PC-3 (cell line): ENCODE results near the gene AOPEP. TPM values are rescaled to one million over a fixed set of nuclear protein-coding genes. Genes with fewer than 3 reads are reported as not detected.

ENCODE experiments used
- ATAC-seq: fragments of 200-7000 bp; cut with Tn5 transposase; 2 replicates; pipeline ENCODE4 v1.9.1; 2020; ENCODE audit warnings: mild to moderate bottlenecking, moderate library complexity
- BruUV-seq: library from RNA; stranded (reverse); fragments of 400-500 nt; replicated peaks from 2 replicates; lab custom pipeline; 2021; lab: Mats Ljungman, UMichigan
- CTCF ChIA-PET: fragments of 300-600 bp; sonication (Branson Sonifier 250); formaldehyde crosslinking; loops from one replicate; lab custom pipeline; 2022; ENCODE audit warnings: antibody characterized with exemption; lab: Charles Lee
- POLR2A ChIA-PET: fragments of 300-600 bp; sonication (Branson Sonifier 250); formaldehyde crosslinking; loops from one replicate; lab custom pipeline; 2022; ENCODE audit warnings: antibody characterized with exemption; ENCODE audit not compliant: unreplicated experiment; lab: Charles Lee
- DNase-seq: peaks from one replicate; pipeline ENCODE4 v3.0.0-alpha.2; 2015
- H2AFZ ChIP-seq: fragments of 300-600 bp; sonication (generic); 2 replicates; pipeline ENCODE4 v1.6.0; 2016; ENCODE audit warnings: antibody characterized with exemption, low read length
- H3F3A ChIP-seq: fragments of 300-600 bp; sonication (generic); one replicate; pipeline ENCODE4 v1.6.0; 2017; ENCODE audit warnings: antibody characterized with exemption, low read length, control low read depth, mild to moderate bottlenecking; ENCODE audit not compliant: unreplicated experiment
- H3K27ac ChIP-seq: fragments of 300-600 bp; sonication (generic); 2 replicates; pipeline ENCODE4 v1.5.1; 2016; ENCODE audit warnings: mild to moderate bottlenecking, low read length
- H3K27me3 ChIP-seq: fragments of 300-600 bp; sonication (generic); 2 replicates; pipeline ENCODE4 v1.6.1; 2016; ENCODE audit warnings: low read length, mixed read lengths
- H3K36me3 ChIP-seq: fragments of 300-600 bp; sonication (generic); 2 replicates; pipeline ENCODE4 v1.6.1; 2016; ENCODE audit warnings: low read depth, mixed run types, low read length, mixed read lengths
- H3K4me1 ChIP-seq: fragments of 300-600 bp; sonication (generic); 2 replicates; pipeline ENCODE4 v1.5.1; 2016; ENCODE audit warnings: low read length; ENCODE audit not compliant: insufficient read depth
- H3K4me2 ChIP-seq: fragments of 300-600 bp; sonication (generic); 2 replicates; pipeline ENCODE4 v1.6.0; 2016; ENCODE audit warnings: low read length
- H3K4me3 ChIP-seq: fragments of 300-600 bp; sonication (generic); 2 replicates; pipeline ENCODE4 v1.5.1; 2016; ENCODE audit warnings: mild to moderate bottlenecking, low read length, mixed read lengths
- H3K79me2 ChIP-seq: fragments of 300-600 bp; sonication (generic); 2 replicates; pipeline ENCODE4 v1.6.1; 2017; ENCODE audit warnings: low read length, mixed read lengths
- H3K9ac ChIP-seq: fragments of 300-600 bp; sonication (generic); 2 replicates; pipeline ENCODE4 v1.6.0; 2016; ENCODE audit warnings: mild to moderate bottlenecking, low read length
- H3K9me2 ChIP-seq: fragments of 300-600 bp; sonication (generic); replicated peaks from 2 replicates; pipeline ENCODE4 v1.6.1; 2016; ENCODE audit warnings: mixed run types, low read length, mixed read lengths
- H3K9me3 ChIP-seq: fragments of 300-600 bp; sonication (generic); 2 replicates; pipeline ENCODE4 v1.6.1; 2016; ENCODE audit warnings: low read length, mixed read lengths
- H4K20me1 ChIP-seq: fragments of 300-600 bp; sonication (generic); 2 replicates; pipeline ENCODE4 v1.6.1; 2016; ENCODE audit warnings: low read length, mixed read lengths
- EZH2 ChIP-seq: fragments of 300-600 bp; sonication (generic); IDR thresholded peaks from one replicate; pipeline ENCODE4 v1.6.1; 2017; ENCODE audit warnings: antibody characterized with exemption, mild to moderate bottlenecking, low read length; ENCODE audit not compliant: unreplicated experiment
- EZH2phosphoT487 ChIP-seq: fragments of 300-600 bp; sonication (generic); IDR thresholded peaks from 2 replicates; pipeline ENCODE4 v1.6.1; 2018; ENCODE audit warnings: mild to moderate bottlenecking, antibody characterized with exemption, low read length, borderline replicate concordance
- intact Hi-C: fragments of 100-400 bp; cut with micrococcal nuclease; formaldehyde crosslinking; loops from 2 replicates; pipeline ENCODE4 v1.9.0; 2023
- total RNA-seq: library from RNA; depleted of rRNA; stranded (reverse); fragments of >200 nt; gene quantifications from 2 replicates; pipeline ENCODE4 v1.2.3, GENCODE V29; 2014
- TF ChIP-seq, protein P1 (sequence below): fragments of 300-600 bp; sonication (generic); conservative IDR thresholded peaks from 2 replicates; pipeline ENCODE4 v1.5.1; 2017; ENCODE audit warnings: antibody characterized with exemption, low read depth, mild to moderate bottlenecking, low read length

AOPEP gene
- total RNA-seq, 1 experiment from 2014 or later = 23.1 TPM

DNA sequence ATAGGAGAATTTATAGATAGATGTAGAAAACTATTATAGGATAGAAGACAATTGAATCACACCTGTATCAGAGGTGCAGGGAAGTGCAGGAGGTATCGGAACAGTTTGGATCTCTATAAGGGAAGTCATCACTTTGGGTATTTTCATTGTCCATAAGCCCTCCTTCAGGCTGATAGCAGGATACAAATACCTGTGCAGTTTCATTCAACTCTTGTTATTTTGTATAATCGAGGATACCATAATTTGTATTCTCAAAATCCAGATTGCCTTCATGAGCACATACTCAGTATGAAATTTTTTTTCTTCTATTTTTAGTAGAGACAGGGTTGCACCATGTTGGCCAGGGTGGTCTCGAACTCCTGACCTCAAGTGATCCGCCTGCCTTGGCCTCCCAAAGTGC, 289.1 kb downstream of the AOPEP start:
- ATAC-seq (no peak), DNase-seq (no peak)
- no peaks in the 10 kb centered on the region for H3K9me3 ChIP-seq
- CTCF ChIA-PET = no interaction called here
- no peaks in the 10 kb centered on the region for H3K27me3 ChIP-seq
- BruUV-seq = no TSS peak
- intact Hi-C loops = no loop called here
- POLR2A ChIA-PET = no interaction called here
- H3K36me3 ChIP-seq = peaks cover 30% of the 10 kb centered on the region
- no peak overlapping the region for H3K4me2 ChIP-seq
- H3K79me2 ChIP-seq = peaks cover 43% of the 10 kb centered on the region
- TF ChIP-seq, protein P1, sequence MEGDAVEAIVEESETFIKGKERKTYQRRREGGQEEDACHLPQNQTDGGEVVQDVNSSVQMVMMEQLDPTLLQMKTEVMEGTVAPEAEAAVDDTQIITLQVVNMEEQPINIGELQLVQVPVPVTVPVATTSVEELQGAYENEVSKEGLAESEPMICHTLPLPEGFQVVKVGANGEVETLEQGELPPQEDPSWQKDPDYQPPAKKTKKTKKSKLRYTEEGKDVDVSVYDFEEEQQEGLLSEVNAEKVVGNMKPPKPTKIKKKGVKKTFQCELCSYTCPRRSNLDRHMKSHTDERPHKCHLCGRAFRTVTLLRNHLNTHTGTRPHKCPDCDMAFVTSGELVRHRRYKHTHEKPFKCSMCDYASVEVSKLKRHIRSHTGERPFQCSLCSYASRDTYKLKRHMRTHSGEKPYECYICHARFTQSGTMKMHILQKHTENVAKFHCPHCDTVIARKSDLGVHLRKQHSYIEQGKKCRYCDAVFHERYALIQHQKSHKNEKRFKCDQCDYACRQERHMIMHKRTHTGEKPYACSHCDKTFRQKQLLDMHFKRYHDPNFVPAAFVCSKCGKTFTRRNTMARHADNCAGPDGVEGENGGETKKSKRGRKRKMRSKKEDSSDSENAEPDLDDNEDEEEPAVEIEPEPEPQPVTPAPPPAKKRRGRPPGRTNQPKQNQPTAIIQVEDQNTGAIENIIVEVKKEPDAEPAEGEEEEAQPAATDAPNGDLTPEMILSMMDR = no peak
- TF ChIP-seq EZH2phosphoT487 = no peak
- no peak for TF ChIP-seq EZH2
- no peaks in the 10 kb centered on the region for H3K9me2 ChIP-seq
- no peak overlapping the region for H3K9ac ChIP-seq
- no peaks in the 10 kb centered on the region for H4K20me1 ChIP-seq
- no peak overlapping the region for H3K27ac ChIP-seq
- no peaks in the 10 kb centered on the region for H3F3A ChIP-seq
- peaks cover 28% of the 10 kb centered on the region for H3K4me1 ChIP-seq
- no peak overlapping the region for H3K4me3 ChIP-seq
- H2AFZ ChIP-seq = no peak overlapping the region

DNA sequence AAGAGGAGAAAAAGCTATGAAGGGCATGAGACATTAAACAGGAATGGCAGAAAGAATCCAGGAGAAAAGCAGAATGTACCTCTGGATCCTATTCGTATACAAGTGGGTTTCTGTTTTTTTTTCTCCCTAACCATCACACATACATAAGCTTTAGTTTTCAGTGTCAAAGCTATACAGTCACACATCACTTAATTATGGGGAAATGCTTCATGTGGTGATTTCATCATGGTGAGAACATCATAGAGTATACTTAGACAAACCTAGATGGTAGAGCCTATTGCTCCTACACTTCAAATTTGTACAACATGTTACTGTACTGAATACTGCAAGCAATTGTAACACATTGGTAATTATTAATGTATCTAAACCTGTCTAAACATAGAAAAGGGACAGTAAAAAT, 290.6 kb downstream of the AOPEP start:
- Histone ChIP-seq H3K36me3 (peaks cover 30% of the 10 kb centered on the region), H4K20me1 (no peaks in the 10 kb centered on the region), H3K4me3 (no peak overlapping the region), H3K9me3 (no peaks in the 10 kb centered on the region), H2AFZ (no peak overlapping the region), H3K4me1 (peaks cover 28% of the 10 kb centered on the region), H3K27ac (peak overlapping the region; percentile 99), H3K79me2 (peaks cover 51% of the 10 kb centered on the region), H3K9ac (peak overlapping the region; percentile 79; the same call in 1 of the 2 replicates), H3F3A (no peaks in the 10 kb centered on the region), H3K4me2 (0 out of 2 replicates have a peak overlapping the region, but pooled peaks have one; percentile 74), H3K27me3 (no peaks in the 10 kb centered on the region), H3K9me2 (no peaks in the 10 kb centered on the region)
- no peak for TF ChIP-seq EZH2
- no peak for TF ChIP-seq EZH2phosphoT487
- TF ChIP-seq, protein P1 = no peak
- CTCF ChIA-PET = no interaction called here
- no TSS peak for BruUV-seq
- ATAC-seq (no peak), DNase-seq (no peak)
- POLR2A ChIA-PET = interaction anchor here (0.7 kb wide), 1 partner anchor 76 kb away, joined by 4 read pairs; no protein-coding TSS in a partner anchor
- intact Hi-C loops = no loop called here

DNA sequence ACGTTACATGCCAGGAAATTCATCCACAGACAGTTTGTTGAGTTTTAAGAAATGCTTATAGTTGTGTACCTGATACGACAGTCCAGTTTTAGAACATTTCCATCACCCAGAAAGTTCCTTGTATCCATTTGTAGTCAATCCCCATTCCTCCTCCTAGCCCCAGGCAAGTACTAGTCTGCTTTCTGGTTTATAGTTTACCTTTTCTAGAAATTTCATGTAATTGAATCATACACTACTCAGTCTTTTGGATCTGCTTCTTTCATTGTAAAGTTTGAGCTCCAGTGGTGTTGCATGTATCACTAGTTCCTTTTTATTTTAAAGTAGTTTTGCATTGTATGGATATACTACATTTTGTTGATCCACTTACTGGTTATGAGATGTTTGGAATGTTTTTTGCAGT, 291.2 kb downstream of the AOPEP start:
- ATAC-seq (peak; percentile 54), DNase-seq (peak; percentile 32)
- Histone ChIP-seq H3K27ac (peak overlapping the region; percentile 99), H2AFZ (no peak overlapping the region), H3K9me2 (no peaks in the 10 kb centered on the region), H3K4me2 (peak overlapping the region; percentile 74), H3K79me2 (peaks cover 47% of the 10 kb centered on the region), H3F3A (no peaks in the 10 kb centered on the region), H3K4me1 (peaks cover 30% of the 10 kb centered on the region), H3K36me3 (peaks cover 30% of the 10 kb centered on the region), H3K9me3 (no peaks in the 10 kb centered on the region), H3K9ac (peak overlapping the region; percentile 79), H3K27me3 (no peaks in the 10 kb centered on the region), H4K20me1 (no peaks in the 10 kb centered on the region), H3K4me3 (no peak overlapping the region)
- no TSS peak for BruUV-seq
- intact Hi-C loops = no loop called here
- CTCF ChIA-PET = interaction anchor here (0.9 kb wide), 1 partner anchor 110 kb away, joined by 3 read pairs; no protein-coding TSS in a partner anchor
- TF ChIP-seq, protein P1 = no peak
- TF ChIP-seq EZH2phosphoT487 (no peak), EZH2 (no peak)
- POLR2A ChIA-PET = interaction anchor here (0.7 kb wide), 2 partner anchors 77 to 95 kb away, joined by 4 read pairs; no protein-coding TSS in a partner anchor
